Tibial nerve (tissue), 3 donors: ENCODE data around the gene C2orf78.

Source experiments
- CTCF ChIP-seq, 5 experiments: fragments of 200-600 bp in 3 of 5; fragments of 450-650 bp in 2 of 5; sonication (generic) in 3 of 5; IDR thresholded peaks; one replicate each; pipeline ENCODE4 v1.5.1; 2016 to 2019; ENCODE audit warnings: antibody characterized with exemption in 5 of 5, mild to moderate bottlenecking in 3 of 5, moderate library complexity in 2 of 5
- POLR2A ChIP-seq, 2 donors: fragments of 450-650 bp; IDR thresholded peaks; one replicate each; pipeline ENCODE4 v1.6.1; 2017; ENCODE audit warnings: antibody characterized with exemption in 2 of 2, mild to moderate bottlenecking in 2 of 2, moderate library complexity in 2 of 2

GRCh38 chr2:73839653-73840411 is 55.8 kb downstream of the C2orf78 start:
- no peak for TF ChIP-seq POLR2A (IDR thresholded peaks at IDR 0.05)
- no peak for TF ChIP-seq CTCF (IDR thresholded peaks at IDR 0.05)
